GM13976 (cell line): Measurements from ENCODE around the gene PLB1.

Source experiments
- DNase-seq: peaks from one replicate; pipeline ENCODE4 v3.0.0; 2012; ENCODE audit warnings: low spot score
- in situ Hi-C: fragments of 300-500 bp; cut with MboI; formaldehyde crosslinking; loops from one replicate; pipeline ENCODE4 v1.12.0; 2022; ENCODE audit warnings: low sequenced_read_pairs, mixed read lengths, inconsistent platforms; ENCODE audit not compliant: unreplicated experiment
- TF ChIP-seq, protein P1 (sequence below): IDR thresholded peaks from 2 replicates; pipeline ENCODE4 v1.5.1; 2012; ENCODE audit warnings: borderline replicate concordance, mild to moderate bottlenecking; ENCODE audit not compliant: insufficient read depth; ENCODE audit errors: extremely low read depth, missing control alignments, control extremely low read depth

The PLB1 gene

DNA sequence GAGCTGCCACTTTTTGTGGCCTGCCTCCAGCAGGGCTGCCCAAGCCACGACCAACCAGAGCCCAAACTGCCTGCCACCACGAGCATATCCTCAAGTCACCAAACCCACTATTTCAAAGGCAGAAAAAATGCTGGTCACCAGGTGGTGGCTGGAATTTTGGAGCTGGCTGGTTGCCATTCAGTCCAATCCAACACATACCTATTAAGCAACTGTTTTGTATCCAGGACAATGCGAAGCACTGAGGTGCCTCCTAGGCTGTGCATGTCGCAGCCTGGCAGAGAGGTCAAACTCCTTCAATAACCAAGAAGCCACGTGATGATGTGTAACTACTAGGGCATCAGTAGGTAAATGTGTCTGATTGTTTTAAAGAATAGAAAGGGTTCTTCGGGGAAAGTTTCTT, 147.5 kb downstream of the PLB1 start:
- TF ChIP-seq, protein P1, sequence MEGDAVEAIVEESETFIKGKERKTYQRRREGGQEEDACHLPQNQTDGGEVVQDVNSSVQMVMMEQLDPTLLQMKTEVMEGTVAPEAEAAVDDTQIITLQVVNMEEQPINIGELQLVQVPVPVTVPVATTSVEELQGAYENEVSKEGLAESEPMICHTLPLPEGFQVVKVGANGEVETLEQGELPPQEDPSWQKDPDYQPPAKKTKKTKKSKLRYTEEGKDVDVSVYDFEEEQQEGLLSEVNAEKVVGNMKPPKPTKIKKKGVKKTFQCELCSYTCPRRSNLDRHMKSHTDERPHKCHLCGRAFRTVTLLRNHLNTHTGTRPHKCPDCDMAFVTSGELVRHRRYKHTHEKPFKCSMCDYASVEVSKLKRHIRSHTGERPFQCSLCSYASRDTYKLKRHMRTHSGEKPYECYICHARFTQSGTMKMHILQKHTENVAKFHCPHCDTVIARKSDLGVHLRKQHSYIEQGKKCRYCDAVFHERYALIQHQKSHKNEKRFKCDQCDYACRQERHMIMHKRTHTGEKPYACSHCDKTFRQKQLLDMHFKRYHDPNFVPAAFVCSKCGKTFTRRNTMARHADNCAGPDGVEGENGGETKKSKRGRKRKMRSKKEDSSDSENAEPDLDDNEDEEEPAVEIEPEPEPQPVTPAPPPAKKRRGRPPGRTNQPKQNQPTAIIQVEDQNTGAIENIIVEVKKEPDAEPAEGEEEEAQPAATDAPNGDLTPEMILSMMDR: no peak
- in situ Hi-C loops: no loop called here
- no peak for DNase-seq

DNA sequence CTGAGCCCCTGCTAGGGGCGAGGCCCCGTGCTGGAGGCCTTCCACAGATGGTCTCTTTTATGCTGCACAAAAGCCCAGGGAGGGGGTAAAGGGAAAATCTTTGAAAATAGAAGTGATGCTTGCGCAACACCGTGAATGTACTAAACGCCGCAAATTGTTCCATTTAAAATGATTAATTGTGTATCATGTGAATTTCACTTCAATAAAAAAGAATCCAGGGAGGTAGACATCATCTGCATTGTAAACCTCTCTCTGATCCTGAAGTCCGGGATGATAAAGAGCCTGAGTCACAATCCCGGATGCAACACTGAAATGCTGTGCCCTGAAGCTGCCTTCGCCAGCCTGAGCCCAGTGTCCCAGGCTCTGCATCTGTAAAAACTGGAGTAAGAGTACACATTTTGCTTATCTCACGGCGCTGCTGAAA, 148.1 kb downstream of the PLB1 start:
- DNase-seq: no peak

DNA sequence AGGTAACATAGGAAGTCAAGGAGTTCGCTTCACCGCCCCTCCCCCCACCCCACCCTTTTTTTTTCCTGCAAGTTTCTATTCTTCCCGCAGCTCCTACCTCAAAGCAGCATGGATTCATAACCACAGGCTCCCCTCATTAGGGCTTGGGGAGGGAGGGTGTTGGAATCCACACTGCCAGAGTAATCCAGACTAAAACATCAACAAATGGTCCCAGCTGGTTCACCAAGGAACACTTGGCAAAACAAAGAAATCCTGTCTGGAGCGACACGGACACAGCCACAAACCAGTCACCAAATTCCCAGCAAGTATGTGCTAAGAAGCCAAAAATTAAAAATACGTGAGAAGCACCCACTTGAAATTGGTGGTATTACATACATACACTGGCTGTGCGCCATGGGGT, 148.9 kb downstream of the PLB1 start:
- no peak for DNase-seq
- in situ Hi-C loops: no loop called here
- TF ChIP-seq, protein P1: no peak

More for the DNA sequence above, 148.1 kb downstream of the PLB1 start:
- TF ChIP-seq, protein P1: no peak
- in situ Hi-C loops: no loop called here

DNA sequence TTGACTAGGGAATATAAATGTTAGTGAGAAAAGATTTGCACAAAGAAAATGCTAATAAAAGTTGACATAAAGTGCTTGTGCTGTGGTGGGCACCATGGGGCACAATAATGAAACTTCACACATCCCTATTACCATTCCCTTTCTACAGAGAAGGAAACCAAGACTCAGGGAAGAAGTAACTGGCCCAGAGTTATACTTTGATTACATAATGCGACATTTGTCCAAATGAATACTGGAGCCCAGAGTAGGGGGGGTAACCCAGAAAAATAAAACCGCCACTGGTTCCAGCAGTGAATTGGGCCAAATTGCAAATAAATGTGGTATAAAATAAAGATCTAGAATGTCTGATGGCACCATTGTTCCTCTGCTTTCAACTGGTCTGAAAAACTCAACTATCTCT, 149.7 kb downstream of the PLB1 start:
- TF ChIP-seq, protein P1: no peak
- in situ Hi-C loops: no loop called here
- no peak for DNase-seq

DNA sequence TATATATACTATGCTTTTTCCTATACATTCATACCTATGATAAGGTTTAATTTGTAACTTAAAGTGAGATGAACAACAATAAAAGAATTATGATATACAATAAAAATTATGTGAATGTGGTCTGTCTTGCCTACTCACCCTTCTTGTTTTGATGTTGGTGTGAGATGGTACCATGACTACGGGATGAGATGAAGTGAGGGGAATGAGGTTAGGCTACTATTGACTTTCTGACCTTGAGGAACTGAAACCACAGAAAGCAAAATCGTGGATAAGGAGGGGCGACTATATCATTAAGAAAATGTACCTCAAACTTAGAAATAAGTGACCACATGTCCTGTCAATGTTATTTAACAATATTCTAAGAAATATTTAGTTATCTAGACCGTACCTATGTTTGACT, 151.8 kb downstream of the PLB1 start:
- TF ChIP-seq, protein P1: no peak
- in situ Hi-C loops: no loop called here
- DNase-seq: no peak

DNA sequence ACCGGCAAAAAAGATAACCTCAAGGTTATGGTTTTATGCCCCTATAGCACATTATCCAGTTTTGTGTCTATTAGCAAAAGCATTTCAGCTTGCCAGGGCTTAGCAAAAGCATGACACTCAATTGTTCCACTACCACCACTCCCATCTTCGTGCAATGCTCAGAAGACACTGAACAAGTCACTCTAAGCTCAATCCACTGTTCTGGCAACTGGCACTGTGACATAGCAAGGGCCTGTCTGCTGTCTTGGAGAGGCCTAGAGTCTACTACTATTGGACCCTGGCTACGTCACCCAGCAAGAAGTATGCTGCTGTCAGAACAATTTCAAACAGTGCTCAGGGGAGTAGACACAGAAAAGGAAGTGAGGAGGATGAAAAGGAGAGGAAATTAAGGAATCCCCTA, 152.3 kb downstream of the PLB1 start:
- in situ Hi-C loops: no loop called here
- TF ChIP-seq, protein P1: no peak
- no peak for DNase-seq
